GM19043 (cell line): ENCODE results near the gene PEX12.
"Not testable (repeated sequence)": the region's sequence is repeated elsewhere in the genome, so short reads cannot be mapped to it uniquely, and the experiment has no call there.

Experiments used
- ATAC-seq: cut with Tn5 transposase; IDR thresholded peaks from one replicate; pipeline ENCODE4 v1.9.1; 2021; ENCODE audit warnings: low read depth; ENCODE audit not compliant: unreplicated experiment

PEX12 gene

GRCh38 chr17:35578197-35578928, at the start of gene PEX12:
TSS of gene PEX12 (minus strand) at chr17:35578571. CDS start at chr17:35578021, 550 bp downstream.
- ATAC-seq: peak; percentile 94

GRCh38 chr17:35627417-35627816, 49.0 kb upstream of the PEX12 start:
- ATAC-seq: no peak

- no peak for ATAC-seq
Observed at GRCh38 chr17:35621768-35622167, 43.4 kb upstream of the PEX12 start.

- no peak for ATAC-seq
Observed at GRCh38 chr17:35618628-35619027, 40.3 kb upstream of the PEX12 start.

- no peak for ATAC-seq
Observed at GRCh38 chr17:35617505-35617904, 39.1 kb upstream of the PEX12 start.

GRCh38 chr17:35616536-35616935, 38.2 kb upstream of the PEX12 start:
- no peak for ATAC-seq

GRCh38 chr17:35614810-35615209, 36.4 kb upstream of the PEX12 start:
- ATAC-seq: no peak

- ATAC-seq: no peak
Observed at GRCh38 chr17:35612924-35613521, 34.7 kb upstream of the PEX12 start.

GRCh38 chr17:35610746-35611145, 32.4 kb upstream of the PEX12 start:
- ATAC-seq: not testable (repeated sequence)

- ATAC-seq: no peak
Observed at GRCh38 chr17:35609831-35610230, 31.5 kb upstream of the PEX12 start.

- no peak for ATAC-seq
Observed at GRCh38 chr17:35607239-35607847, 29.0 kb upstream of the PEX12 start.

- ATAC-seq: no peak
Observed at GRCh38 chr17:35605678-35606077, 27.3 kb upstream of the PEX12 start.

- ATAC-seq: no peak
Observed at GRCh38 chr17:35603674-35604073, 25.3 kb upstream of the PEX12 start.

- ATAC-seq: no peak
Observed at GRCh38 chr17:35597604-35598003, 19.2 kb upstream of the PEX12 start.

- ATAC-seq: no peak
Observed at GRCh38 chr17:35596530-35597233, 18.3 kb upstream of the PEX12 start.

GRCh38 chr17:35596072-35596471, 17.7 kb upstream of the PEX12 start:
- ATAC-seq: no peak

- no peak for ATAC-seq
Observed at GRCh38 chr17:35588196-35588920, 10.0 kb upstream of the PEX12 start.

- peak; percentile 79 for ATAC-seq
Observed at GRCh38 chr17:35587074-35587961, 8.9 kb upstream of the PEX12 start, which contains the start of gene AP2B1. TSS of gene AP2B1 (plus strand) at chr17:35587322. CDS start at chr17:35594031, 6,709 bp downstream.

GRCh38 chr17:35586569-35587073, 8.2 kb upstream of the PEX12 start:
- ATAC-seq: no peak
